HCT116 (cell line): ENCODE data around the gene TATDN2. TPM values are rescaled to one million over a fixed set of nuclear protein-coding genes. Genes with fewer than 3 reads are reported as not detected.

Source experiments
- ATAC-seq: fragments of 200-7000 bp; cut with Tn5 transposase; 2 replicates; pipeline ENCODE4 v1.9.1; 2020; ENCODE audit warnings: mild to moderate bottlenecking, moderate library complexity
- BruUV-seq: library from RNA; stranded (reverse); fragments of 400-500 nt; replicated peaks from 2 replicates; lab custom pipeline; 2021; lab: Mats Ljungman, UMichigan
- CTCF ChIA-PET: fragments of 300-600 bp; sonication (Branson Sonifier 250); formaldehyde crosslinking; loops from one replicate; lab custom pipeline; 2021; ENCODE audit warnings: antibody characterized with exemption; lab: Charles Lee
- POLR2A ChIA-PET: fragments of 300-600, 350-600 bp; sonication (Branson Sonifier 250); formaldehyde crosslinking; loops from one replicate; lab custom pipeline; 2021; ENCODE audit warnings: antibody characterized with exemption; lab: Charles Lee
- RAD21 ChIA-PET, 2 experiments: fragments of 300-600 bp; sonication (Branson Sonifier 250); formaldehyde crosslinking; loops; one replicate each; lab custom pipeline; 2023; ENCODE audit warnings: low total read pairs in 2 of 2; ENCODE audit not compliant: uncharacterized antibody in 2 of 2, unreplicated experiment in 2 of 2, low non-redundant PET in 1 of 2; lab: Charles Lee
- DNase-seq: peaks from one replicate; pipeline ENCODE4 v3.0.0-alpha.2; 2010; ENCODE audit warnings: low read depth, low spot score
- H2AFZ ChIP-seq: fragments of 200-600 bp; shearing (Covaris generic), sonication (generic); 2 replicates; pipeline ENCODE4 v1.6.1; 2017; ENCODE audit warnings: low read depth, mixed run types, mixed read lengths, antibody characterized with exemption, low read length; ENCODE audit not compliant: poor library complexity, severe bottlenecking
- H3K27ac ChIP-seq: 2 replicates; pipeline ENCODE4 v1.5.1; 2012; ENCODE audit warnings: low read depth, low read length
- H3K27me3 ChIP-seq: fragments of 200-600 bp; sonication (generic); 2 replicates; pipeline ENCODE4 v1.6.1; 2016; ENCODE audit warnings: mixed run types, low read length, mixed read lengths; ENCODE audit not compliant: insufficient read depth
- H3K36me3 ChIP-seq, 2 experiments: fragments of 200-500 bp in 1 of 2; fragments of 200-600 bp in 1 of 2; sonication (Bioruptor generic) in 1 of 2; sonication (generic) in 1 of 2; 2 replicates each; pipeline versions ENCODE4 v1.5.1 to v1.6.1; 2014 to 2016; ENCODE audit warnings: low read length in 2 of 2, inconsistent platforms in 1 of 2, mixed read lengths in 1 of 2, mixed run types in 1 of 2; ENCODE audit not compliant: insufficient read depth in 2 of 2, control insufficient read depth in 1 of 2
- H3K4me1 ChIP-seq, 2 experiments: fragments of 200-600 bp in 1 of 2; sonication (generic) in 1 of 2; 2 replicates each; pipeline versions ENCODE4 v1.5.1 to v1.6.1; 2012 to 2017; ENCODE audit warnings: low read length in 2 of 2, inconsistent platforms in 1 of 2, mild to moderate bottlenecking in 1 of 2, mixed read lengths in 1 of 2, mixed run types in 1 of 2, moderate library complexity in 1 of 2; ENCODE audit not compliant: insufficient read depth in 2 of 2, control insufficient read depth in 1 of 2
- H3K4me2 ChIP-seq: fragments of 200-600 bp; sonication (generic); 2 replicates; pipeline ENCODE4 v1.6.1; 2017; ENCODE audit warnings: mixed run types, low read length, mixed read lengths
- H3K4me3 ChIP-seq, 2 experiments: fragments of 200-600 bp in 1 of 2; sonication (generic) in 1 of 2; replicated peaks in 1 of 2; 2 replicates each; pipeline ENCODE4 v1.5.1; 2011 to 2016; ENCODE audit warnings: low read length in 2 of 2, control low read depth in 1 of 2, low read depth in 1 of 2, mild to moderate bottlenecking in 1 of 2, mixed read lengths in 1 of 2, mixed run types in 1 of 2
- H3K79me2 ChIP-seq: fragments of 200-600 bp; sonication (generic); 2 replicates; pipeline ENCODE4 v1.6.1; 2017; ENCODE audit warnings: mild to moderate bottlenecking, mixed run types, low read length, moderate library complexity, mixed read lengths; ENCODE audit not compliant: insufficient read depth
- H3K9ac ChIP-seq: fragments of 200-600 bp; sonication (generic); 2 replicates; pipeline ENCODE4 v1.6.1; 2016; ENCODE audit warnings: low read length, mixed read lengths
- H3K9me2 ChIP-seq: fragments of 200-600 bp; sonication (generic), shearing (Covaris generic); 2 replicates; pipeline ENCODE4 v1.6.1; 2017; ENCODE audit warnings: mixed run types, mild to moderate bottlenecking, moderate library complexity; ENCODE audit not compliant: insufficient read depth
- H3K9me3 ChIP-seq, 2 experiments: fragments of 200-500 bp in 1 of 2; fragments of 200-600 bp in 1 of 2; sonication (Bioruptor generic) in 1 of 2; sonication (generic) in 1 of 2; 2 replicates each; pipeline ENCODE4 v1.6.1; 2014 to 2017; ENCODE audit warnings: low read length in 2 of 2, mixed read lengths in 2 of 2, inconsistent platforms in 1 of 2, low read depth in 1 of 2, mild to moderate bottlenecking in 1 of 2, mixed run types in 1 of 2, moderate library complexity in 1 of 2; ENCODE audit not compliant: control insufficient read depth in 1 of 2, insufficient read depth in 1 of 2
- H4K20me1 ChIP-seq: fragments of 200-600 bp; sonication (generic), shearing (Covaris generic); 2 replicates; pipeline ENCODE4 v1.6.1; 2017; ENCODE audit warnings: mixed run types, mild to moderate bottlenecking, moderate library complexity; ENCODE audit not compliant: insufficient read depth
- ELF1 ChIP-seq: IDR thresholded peaks from 2 replicates; pipeline ENCODE4 v1.6.1; 2012; ENCODE audit warnings: low read depth, borderline replicate concordance
- EZH2phosphoT487 ChIP-seq: fragments of 200-600 bp; IDR thresholded peaks from 2 replicates; pipeline ENCODE4 v1.6.1; 2018; ENCODE audit warnings: antibody characterized with exemption, borderline replicate concordance
- POLR2A ChIP-seq: IDR thresholded peaks from 2 replicates; pipeline ENCODE4 v1.7.0; 2011; ENCODE audit warnings: borderline replicate concordance; ENCODE audit not compliant: insufficient read depth, insufficient read length; ENCODE audit errors: extremely low read depth
- SIN3A ChIP-seq: IDR thresholded peaks from 2 replicates; pipeline ENCODE4 v1.6.1; 2012; ENCODE audit warnings: low read depth
- YY1 ChIP-seq: IDR thresholded peaks from 2 replicates; pipeline ENCODE4 v1.6.1; 2011; ENCODE audit warnings: low read length, low read depth, moderate library complexity, mild to moderate bottlenecking; ENCODE audit not compliant: insufficient replicate concordance; ENCODE audit errors: extremely low read depth
- intact Hi-C: fragments of 100-400 bp; cut with micrococcal nuclease; formaldehyde crosslinking; loops from 2 replicates; pipeline ENCODE4 v1.10.0; 2022
- total RNA-seq: library from RNA; stranded (reverse); gene quantifications from one replicate; pipeline ENCODE4 v1.2.1, GENCODE V29; 2021; ENCODE audit not compliant: unreplicated experiment
- TF ChIP-seq, protein P1 (sequence below): IDR thresholded peaks from 2 replicates; pipeline ENCODE4 v1.6.1; 2012
- TF ChIP-seq, protein P2 (sequence below): IDR thresholded peaks from 2 replicates; pipeline ENCODE4 v1.6.1; 2011; ENCODE audit warnings: mild to moderate bottlenecking, low read length, moderate library complexity; ENCODE audit not compliant: insufficient replicate concordance; ENCODE audit errors: extremely low read depth
- TF ChIP-seq, protein P3 (sequence below): IDR thresholded peaks from 2 replicates; pipeline ENCODE4 v1.6.1; 2012; ENCODE audit warnings: low read depth

TATDN2 gene
- total RNA-seq, 1 experiment from 2014 or later, result 26.8 TPM

DNA sequence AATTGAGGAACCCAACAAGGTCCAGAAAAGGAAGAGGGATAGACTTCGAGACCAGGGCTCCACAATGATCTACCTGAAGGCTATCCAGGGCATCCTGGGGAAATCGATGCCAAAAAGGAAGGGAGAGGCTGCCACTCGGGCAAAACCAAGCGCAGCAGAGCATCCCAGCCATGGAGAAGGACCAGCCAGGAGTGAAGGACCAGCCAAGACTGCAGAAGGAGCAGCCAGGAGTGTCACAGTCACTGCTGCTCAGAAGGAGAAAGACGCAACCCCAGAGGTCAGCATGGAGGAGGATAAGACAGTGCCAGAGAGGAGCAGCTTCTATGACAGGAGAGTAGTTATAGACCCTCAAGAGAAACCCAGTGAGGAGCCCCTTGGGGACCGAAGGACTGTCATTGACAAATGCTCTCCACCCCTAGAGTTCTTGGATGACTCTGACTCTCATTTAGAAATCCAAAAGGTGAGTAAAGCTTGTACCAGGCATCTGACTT is 12.0 kb downstream of the TATDN2 start:
- Histone ChIP-seq H3K79me2 (peaks cover 83% of the 10 kb centered on the region), H4K20me1 (peaks cover 7% of the 10 kb centered on the region; the same call in 1 of the 2 replicates), H2AFZ (no peak overlapping the region), H3K4me1 (peaks cover 7 to 9% of the 10 kb centered on the region in 2 experiments), H3K36me3 (peaks cover 16 to 32% of the 10 kb centered on the region in 2 experiments; a peak in 3 of 4 replicates), H3K9me2 (no peaks in the 10 kb centered on the region), H3K27ac (no peak overlapping the region), H3K27me3 (no peaks in the 10 kb centered on the region), H3K4me2 (no peak overlapping the region), H3K9me3 (no peaks in the 10 kb centered on the region), H3K4me3 (no peak overlapping the region), H3K9ac (no peak overlapping the region)
- CTCF ChIA-PET, result no interaction called here
- RAD21 ChIA-PET, result no interaction called here
- intact Hi-C loops, result no loop called here
- ATAC-seq (no peak), DNase-seq (no peak)
- no peak for TF ChIP-seq SIN3A
- TF ChIP-seq YY1, result no peak
- TF ChIP-seq POLR2A, result no peak
- TF ChIP-seq, protein P1, sequence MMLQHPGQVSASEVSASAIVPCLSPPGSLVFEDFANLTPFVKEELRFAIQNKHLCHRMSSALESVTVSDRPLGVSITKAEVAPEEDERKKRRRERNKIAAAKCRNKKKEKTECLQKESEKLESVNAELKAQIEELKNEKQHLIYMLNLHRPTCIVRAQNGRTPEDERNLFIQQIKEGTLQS, result no peak
- no peak for TF ChIP-seq EZH2phosphoT487
- TF ChIP-seq, protein P2, sequence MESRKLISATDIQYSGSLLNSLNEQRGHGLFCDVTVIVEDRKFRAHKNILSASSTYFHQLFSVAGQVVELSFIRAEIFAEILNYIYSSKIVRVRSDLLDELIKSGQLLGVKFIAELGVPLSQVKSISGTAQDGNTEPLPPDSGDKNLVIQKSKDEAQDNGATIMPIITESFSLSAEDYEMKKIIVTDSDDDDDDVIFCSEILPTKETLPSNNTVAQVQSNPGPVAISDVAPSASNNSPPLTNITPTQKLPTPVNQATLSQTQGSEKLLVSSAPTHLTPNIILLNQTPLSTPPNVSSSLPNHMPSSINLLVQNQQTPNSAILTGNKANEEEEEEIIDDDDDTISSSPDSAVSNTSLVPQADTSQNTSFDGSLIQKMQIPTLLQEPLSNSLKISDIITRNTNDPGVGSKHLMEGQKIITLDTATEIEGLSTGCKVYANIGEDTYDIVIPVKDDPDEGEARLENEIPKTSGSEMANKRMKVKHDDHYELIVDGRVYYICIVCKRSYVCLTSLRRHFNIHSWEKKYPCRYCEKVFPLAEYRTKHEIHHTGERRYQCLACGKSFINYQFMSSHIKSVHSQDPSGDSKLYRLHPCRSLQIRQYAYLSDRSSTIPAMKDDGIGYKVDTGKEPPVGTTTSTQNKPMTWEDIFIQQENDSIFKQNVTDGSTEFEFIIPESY, result no peak
- no peak for TF ChIP-seq ELF1
- TF ChIP-seq, protein P3, sequence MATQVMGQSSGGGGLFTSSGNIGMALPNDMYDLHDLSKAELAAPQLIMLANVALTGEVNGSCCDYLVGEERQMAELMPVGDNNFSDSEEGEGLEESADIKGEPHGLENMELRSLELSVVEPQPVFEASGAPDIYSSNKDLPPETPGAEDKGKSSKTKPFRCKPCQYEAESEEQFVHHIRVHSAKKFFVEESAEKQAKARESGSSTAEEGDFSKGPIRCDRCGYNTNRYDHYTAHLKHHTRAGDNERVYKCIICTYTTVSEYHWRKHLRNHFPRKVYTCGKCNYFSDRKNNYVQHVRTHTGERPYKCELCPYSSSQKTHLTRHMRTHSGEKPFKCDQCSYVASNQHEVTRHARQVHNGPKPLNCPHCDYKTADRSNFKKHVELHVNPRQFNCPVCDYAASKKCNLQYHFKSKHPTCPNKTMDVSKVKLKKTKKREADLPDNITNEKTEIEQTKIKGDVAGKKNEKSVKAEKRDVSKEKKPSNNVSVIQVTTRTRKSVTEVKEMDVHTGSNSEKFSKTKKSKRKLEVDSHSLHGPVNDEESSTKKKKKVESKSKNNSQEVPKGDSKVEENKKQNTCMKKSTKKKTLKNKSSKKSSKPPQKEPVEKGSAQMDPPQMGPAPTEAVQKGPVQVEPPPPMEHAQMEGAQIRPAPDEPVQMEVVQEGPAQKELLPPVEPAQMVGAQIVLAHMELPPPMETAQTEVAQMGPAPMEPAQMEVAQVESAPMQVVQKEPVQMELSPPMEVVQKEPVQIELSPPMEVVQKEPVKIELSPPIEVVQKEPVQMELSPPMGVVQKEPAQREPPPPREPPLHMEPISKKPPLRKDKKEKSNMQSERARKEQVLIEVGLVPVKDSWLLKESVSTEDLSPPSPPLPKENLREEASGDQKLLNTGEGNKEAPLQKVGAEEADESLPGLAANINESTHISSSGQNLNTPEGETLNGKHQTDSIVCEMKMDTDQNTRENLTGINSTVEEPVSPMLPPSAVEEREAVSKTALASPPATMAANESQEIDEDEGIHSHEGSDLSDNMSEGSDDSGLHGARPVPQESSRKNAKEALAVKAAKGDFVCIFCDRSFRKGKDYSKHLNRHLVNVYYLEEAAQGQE, result no peak
- POLR2A ChIA-PET, result no interaction called here
- no TSS peak for BruUV-seq
